GM23338 (cell line): ENCODE results near the gene CSGALNACT2. TPM values are rescaled to one million over a fixed set of nuclear protein-coding genes. Genes with fewer than 3 reads are reported as not detected.

Experiments
- ATAC-seq: fragments of 200-7000 bp; cut with Tn5 transposase; 3 replicates; pipeline ENCODE4 v1.9.1; 2020
- DNase-seq: peaks from one replicate; pipeline ENCODE4 v3.0.0-alpha.2; 2015; ENCODE audit warnings: low spot score
- H2AFZ ChIP-seq: fragments of 200-600 bp; sonication (generic); 2 replicates; pipeline ENCODE4 v1.8.0; 2016; ENCODE audit warnings: antibody characterized with exemption, mild to moderate bottlenecking, moderate library complexity
- H3F3A ChIP-seq: fragments of 200-600 bp; sonication (generic); replicated peaks from 2 replicates; pipeline ENCODE4 v1.8.0; 2017; ENCODE audit warnings: antibody characterized with exemption, mixed run types, low read depth
- H3K27ac ChIP-seq: fragments of 200-600 bp; sonication (generic); 2 replicates; pipeline ENCODE4 v1.6.1; 2016; ENCODE audit warnings: low read depth
- H3K27me3 ChIP-seq: fragments of 200-600 bp; sonication (generic); 2 replicates; pipeline ENCODE4 v1.8.0; 2016; ENCODE audit warnings: mild to moderate bottlenecking, mixed run types, moderate library complexity; ENCODE audit not compliant: insufficient read depth
- H3K36me3 ChIP-seq: fragments of 200-600 bp; sonication (generic); 2 replicates; pipeline ENCODE4 v1.8.0; 2016; ENCODE audit warnings: mild to moderate bottlenecking; ENCODE audit not compliant: insufficient read depth
- H3K4me1 ChIP-seq: fragments of 200-600 bp; sonication (generic); 2 replicates; pipeline ENCODE4 v1.8.0; 2016; ENCODE audit warnings: mild to moderate bottlenecking, moderate library complexity; ENCODE audit not compliant: insufficient read depth
- H3K4me2 ChIP-seq: fragments of 200-600 bp; sonication (generic); 2 replicates; pipeline ENCODE4 v1.7.1; 2017; ENCODE audit warnings: mixed run types
- H3K4me3 ChIP-seq: fragments of 200-600 bp; sonication (generic); 2 replicates; pipeline ENCODE4 v1.6.1; 2016; ENCODE audit warnings: mixed run types
- H3K79me2 ChIP-seq: fragments of 200-600 bp; sonication (generic); replicated peaks from 2 replicates; pipeline ENCODE4 v1.8.0; 2017; ENCODE audit warnings: mild to moderate bottlenecking; ENCODE audit not compliant: insufficient read depth
- H3K9me2 ChIP-seq: fragments of 200-600 bp; sonication (generic); 2 replicates; pipeline ENCODE4 v1.8.0; 2017; ENCODE audit not compliant: insufficient read depth
- H4K20me1 ChIP-seq: fragments of 200-600 bp; sonication (generic); replicated peaks from 2 replicates; pipeline ENCODE4 v1.8.0; 2017; ENCODE audit warnings: mild to moderate bottlenecking; ENCODE audit not compliant: insufficient read depth
- H3K27ac Mint-ChIP-seq: 2 replicates; pipeline ENCODE4 v1.8.0; 2020; ENCODE audit warnings: inconsistent platforms, mild to moderate bottlenecking, moderate library complexity, mixed read lengths
- H3K27me3 Mint-ChIP-seq: 3 replicates; pipeline ENCODE4 v1.8.0; 2022; ENCODE audit warnings: low read depth, mild to moderate bottlenecking, moderate library complexity, mixed read lengths, inconsistent platforms; ENCODE audit not compliant: insufficient read depth, poor library complexity
- H3K36me3 Mint-ChIP-seq: 3 replicates; pipeline ENCODE4 v1.8.0; 2021; ENCODE audit warnings: low read depth, mild to moderate bottlenecking, inconsistent platforms, moderate library complexity, mixed read lengths
- H3K4me1 Mint-ChIP-seq: 3 replicates; pipeline ENCODE4 v1.8.0; 2020; ENCODE audit warnings: mild to moderate bottlenecking, inconsistent platforms, mixed read lengths
- H3K4me3 Mint-ChIP-seq: 3 replicates; pipeline ENCODE4 v1.8.0; 2021; ENCODE audit warnings: moderate library complexity, mild to moderate bottlenecking, inconsistent platforms, mixed read lengths
- H3K9me3 Mint-ChIP-seq: 3 replicates; pipeline ENCODE4 v1.8.0; 2020; ENCODE audit warnings: moderate library complexity, mild to moderate bottlenecking, inconsistent platforms, mixed read lengths
- CTCF ChIP-seq, 2 experiments: fragments of 200-600 bp in 1 of 2; sonication (generic) in 1 of 2; conservative IDR thresholded peaks; 2 replicates each; pipeline versions ENCODE4 v1.5.1 to v1.6.1; 2016 to 2017; ENCODE audit warnings: antibody characterized with exemption in 2 of 2, low read depth in 2 of 2, mild to moderate bottlenecking in 2 of 2, moderate library complexity in 1 of 2
- EZH2 ChIP-seq: fragments of 200-600 bp; sonication (generic); IDR thresholded peaks from one replicate; pipeline ENCODE4 v1.8.0; 2017; ENCODE audit warnings: antibody characterized with exemption, mild to moderate bottlenecking, low read depth; ENCODE audit not compliant: unreplicated experiment
- EZH2phosphoT487 ChIP-seq: fragments of 200-600 bp; sonication (generic); IDR thresholded peaks from one replicate; pipeline ENCODE4 v1.8.1; 2018; ENCODE audit warnings: antibody characterized with exemption; ENCODE audit not compliant: unreplicated experiment
- REST ChIP-seq: IDR thresholded peaks from one replicate; pipeline ENCODE4 v1.6.1; 2018; ENCODE audit warnings: antibody characterized with exemption; ENCODE audit not compliant: unreplicated experiment
- ZNF462 ChIP-seq: fragments of 250-450 bp; sonication (Bioruptor Pico); IDR thresholded peaks from 2 replicates; pipeline ENCODE4 v1.5.0; 2020; ENCODE audit warnings: mild to moderate bottlenecking, moderate library complexity
- polyA plus RNA-seq: library from polyadenylated mRNA; unstranded; fragments of >200 nt; fragmentation: Nextera tagmentation; extraction: Ambion mirVana; gene quantifications from 2 replicates; pipeline ENCODE4 v1.2.1, GENCODE V29; 2016
- total RNA-seq: library from RNA; depleted of rRNA; stranded (reverse); fragments of >200 nt; shearing (Covaris generic); gene quantifications from 2 replicates; pipeline ENCODE4 v1.2.3, GENCODE V29; 2014

CSGALNACT2 gene
- total and polyA plus RNA-seq, 2 experiments from 2014 or later = 3.0 to 4.6 TPM

- TF ChIP-seq ZNF462 (CRISPR knock-in tag) (no peak), EZH2phosphoT487 (no peak)
Measured at GRCh38 chr10:43111921-43112607, 26.2 kb upstream of the CSGALNACT2 start (continued).

GRCh38 chr10:43112608-43112961, 25.7 kb upstream of the CSGALNACT2 start:
- no peak overlapping the region for H3K4me3 ChIP-seq
- H3K9me2 ChIP-seq = no peaks in the 10 kb centered on the region
- H4K20me1 ChIP-seq = no peaks in the 10 kb centered on the region
- no peak overlapping the region for H3K4me2 ChIP-seq
- ATAC-seq (no peak), DNase-seq (no peak)
- no peaks in the 10 kb centered on the region for H3K36me3 ChIP-seq
- Mint-ChIP-seq H3K4me1 (no peaks in the 10 kb centered on the region), H3K9me3 (no peaks in the 10 kb centered on the region), H3K27ac (no peak overlapping the region), H3K27me3 (peaks cover 4% of the 10 kb centered on the region), H3K4me3 (no peak overlapping the region), H3K36me3 (no peaks in the 10 kb centered on the region; the same call in 2 of the 3 replicates)
- H2AFZ ChIP-seq = no peak overlapping the region
- no peaks in the 10 kb centered on the region for H3F3A ChIP-seq
- H3K27ac ChIP-seq = no peak overlapping the region
- H3K27me3 ChIP-seq = no peaks in the 10 kb centered on the region
- no peaks in the 10 kb centered on the region for H3K4me1 ChIP-seq
- no peaks in the 10 kb centered on the region for H3K79me2 ChIP-seq
- TF ChIP-seq EZH2 = no peak
- TF ChIP-seq EZH2phosphoT487 = no peak
- no peak for TF ChIP-seq REST
- no peak for TF ChIP-seq CTCF (conservative IDR thresholded peaks at IDR 0.05; ENCODE audit: low read depth in 2 of 2)
